ENCODE data around the gene KCNG2.

Gene KCNG2

DNA sequence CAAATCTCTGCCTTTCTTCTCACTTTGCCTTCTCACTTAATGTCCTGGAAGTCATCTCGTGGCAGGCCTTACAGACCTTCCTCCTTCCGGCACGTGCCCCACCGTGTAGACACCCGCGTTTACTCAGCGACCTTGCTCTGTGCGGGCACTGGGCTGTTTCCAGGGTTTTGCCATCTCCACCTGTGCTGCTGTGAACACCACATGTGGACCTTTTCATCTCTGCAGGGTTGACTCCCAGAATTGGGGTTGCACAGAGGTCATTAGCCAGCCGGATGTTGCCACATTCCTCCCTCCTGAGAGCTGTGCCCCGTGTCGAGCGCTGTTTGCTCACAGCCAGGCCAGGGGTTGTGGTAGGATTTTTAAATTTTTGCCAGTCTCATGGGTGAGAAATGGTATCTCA lies 25.4 kb downstream of the KCNG2 start:
- no peak for DNase-seq

DNA sequence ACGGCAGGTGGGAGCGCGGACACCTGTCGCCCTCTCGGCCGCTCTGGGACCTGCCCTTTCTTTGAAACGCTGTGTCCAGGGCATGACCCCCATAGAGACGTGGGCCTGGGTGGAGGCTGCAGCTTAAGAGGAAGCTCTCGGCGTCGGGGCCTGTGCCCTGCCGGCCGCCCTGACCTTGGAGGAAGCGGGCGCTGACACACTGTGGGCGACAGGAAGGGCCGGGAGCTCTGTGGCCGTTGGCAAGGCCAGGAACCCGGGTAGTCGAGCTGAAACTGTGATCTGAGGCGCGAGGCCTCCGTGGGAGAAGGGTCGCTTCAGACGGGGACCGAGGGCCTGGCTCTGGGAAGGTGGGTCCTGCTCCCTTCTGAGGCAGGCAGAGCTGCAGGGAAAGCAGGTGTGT lies 28.2 kb downstream of the KCNG2 start:
- no peak for DNase-seq

DNA sequence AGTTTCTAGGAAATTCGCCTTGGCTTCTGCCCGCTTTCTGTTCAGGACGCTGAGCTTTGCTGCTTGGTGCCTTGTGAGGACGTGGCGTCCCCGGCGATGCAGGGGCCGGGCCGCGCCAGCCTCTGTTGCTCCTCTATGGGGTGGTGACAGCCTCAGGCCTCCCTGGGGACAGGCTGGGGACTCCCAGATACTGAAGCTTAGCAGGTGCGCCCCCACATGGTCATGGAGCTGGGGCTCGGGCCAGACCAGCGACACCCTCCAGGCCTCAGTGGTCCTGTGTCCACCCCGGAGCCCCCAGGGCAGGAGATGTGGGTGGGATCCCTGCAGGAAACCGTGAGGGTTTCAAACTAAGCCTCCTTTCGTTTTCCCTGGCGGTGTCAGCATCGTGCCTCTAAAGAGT lies 29.2 kb downstream of the KCNG2 start:
- no peak for DNase-seq

DNA sequence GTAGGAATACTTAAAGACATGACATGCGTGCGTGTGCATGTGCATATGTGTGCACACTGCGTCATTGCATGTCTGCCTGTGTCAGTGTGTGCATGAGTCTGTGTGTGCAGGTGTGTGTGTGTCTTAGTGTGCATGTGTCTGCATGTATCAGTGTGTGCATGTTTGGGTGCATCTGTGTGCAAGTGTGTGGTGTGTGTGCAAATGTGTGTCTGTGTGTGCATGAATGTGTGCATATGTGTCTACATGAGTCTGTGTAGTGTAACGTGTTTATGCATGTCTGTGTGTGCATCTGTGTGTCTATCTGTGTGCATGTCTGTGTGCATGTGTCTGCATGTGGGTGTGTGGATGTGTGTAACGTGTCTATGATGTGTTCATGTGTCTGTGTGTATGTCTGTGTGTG lies 30.5 kb downstream of the KCNG2 start:
- DNase-seq = no peak

DNA sequence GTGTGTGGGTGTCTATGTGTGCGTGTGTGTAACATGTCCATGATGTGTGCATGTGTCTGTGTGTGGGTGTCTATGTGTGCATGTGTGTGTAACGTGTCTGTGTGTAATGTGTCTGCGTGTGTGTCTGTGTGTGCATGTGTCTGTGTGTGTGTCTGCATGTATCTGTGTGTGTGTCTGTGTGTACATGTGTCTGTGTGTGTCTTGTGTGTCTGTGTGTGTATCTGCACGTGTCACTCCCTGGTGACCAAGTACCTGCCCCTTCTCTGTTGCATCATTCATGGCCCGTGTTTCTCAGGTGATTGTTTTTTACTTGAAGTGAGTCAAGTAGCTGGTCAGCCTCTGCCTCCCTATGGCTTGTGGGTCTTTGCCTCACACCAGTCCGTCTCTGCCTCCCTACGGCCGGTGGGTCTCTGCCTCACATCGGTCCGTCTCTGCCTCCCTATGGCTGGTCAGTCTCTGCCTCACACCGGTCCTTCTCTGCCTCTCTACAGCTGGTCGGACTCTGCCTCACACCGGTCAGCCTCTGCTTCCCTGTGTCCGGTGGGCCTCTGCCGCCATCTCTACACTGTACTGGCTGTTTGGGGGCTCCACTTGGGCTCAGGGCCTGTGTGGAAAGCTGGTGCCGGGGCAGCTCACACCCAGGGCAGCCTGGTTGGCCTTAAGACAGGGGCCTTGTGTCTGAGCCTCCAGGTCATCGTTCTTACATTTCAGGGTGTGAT lies 31.6 kb downstream of the KCNG2 start:
- DNase-seq = no peak

DNA sequence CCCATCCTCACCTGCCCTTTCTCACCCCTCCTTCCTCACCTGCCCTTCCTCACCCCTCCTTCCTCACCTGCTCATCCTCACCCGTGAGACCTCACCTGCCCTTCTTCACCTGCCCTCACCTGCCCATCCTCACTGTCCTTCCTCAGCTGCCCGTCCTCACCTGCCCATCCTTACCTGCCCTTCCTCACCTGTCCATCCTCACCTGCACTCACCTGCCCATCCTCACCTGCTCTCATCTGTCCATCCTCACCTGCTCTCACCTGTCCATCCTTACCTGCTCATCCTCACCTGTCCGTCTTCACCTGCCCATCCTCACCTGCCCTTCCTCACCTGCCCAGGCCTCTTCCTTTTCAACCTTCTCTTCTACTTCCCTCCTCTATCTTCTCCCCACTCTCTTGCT lies 34.4 kb downstream of the KCNG2 start:
- no peak for DNase-seq

DNA sequence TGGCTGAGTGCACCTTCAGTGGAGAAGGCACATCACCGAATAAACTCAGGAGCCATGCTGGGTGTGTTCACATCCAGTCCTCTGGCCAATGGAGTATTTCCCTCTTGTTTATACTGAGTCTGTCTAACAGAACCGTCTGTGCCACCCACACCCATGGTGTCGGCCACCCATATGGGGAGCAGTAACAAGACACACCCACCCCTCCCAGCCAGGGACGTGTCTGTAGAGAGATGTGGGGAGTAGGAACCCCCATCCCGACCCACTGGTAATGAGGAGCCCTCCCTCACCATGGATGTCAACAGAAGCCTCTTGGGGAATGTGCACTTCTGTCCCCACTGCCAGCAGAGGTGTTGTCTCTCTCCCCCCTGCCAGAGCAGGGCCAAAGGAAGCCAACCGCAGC lies 37.1 kb downstream of the KCNG2 start:
- no peak for DNase-seq

DNA sequence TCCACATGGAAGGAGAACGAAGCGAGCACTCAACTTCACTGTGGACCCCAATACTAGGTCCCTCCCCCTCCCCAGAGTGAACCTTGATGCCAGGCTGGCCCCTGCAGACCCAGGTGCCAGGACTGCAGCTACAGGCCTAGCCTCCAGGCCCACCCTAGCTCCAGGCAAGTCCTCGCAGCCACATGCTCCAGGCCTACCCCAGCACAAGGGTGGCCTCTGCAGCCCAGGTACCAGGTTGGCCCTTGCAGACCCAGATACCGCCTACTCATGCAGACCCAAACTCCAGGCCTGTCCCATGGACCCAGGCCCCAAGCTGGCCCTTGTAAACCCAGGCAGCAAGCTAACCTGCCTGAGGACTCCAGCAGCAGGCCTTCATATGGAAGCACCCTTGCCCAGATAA lies 44.2 kb downstream of the KCNG2 start:
- no peak for DNase-seq

DNA sequence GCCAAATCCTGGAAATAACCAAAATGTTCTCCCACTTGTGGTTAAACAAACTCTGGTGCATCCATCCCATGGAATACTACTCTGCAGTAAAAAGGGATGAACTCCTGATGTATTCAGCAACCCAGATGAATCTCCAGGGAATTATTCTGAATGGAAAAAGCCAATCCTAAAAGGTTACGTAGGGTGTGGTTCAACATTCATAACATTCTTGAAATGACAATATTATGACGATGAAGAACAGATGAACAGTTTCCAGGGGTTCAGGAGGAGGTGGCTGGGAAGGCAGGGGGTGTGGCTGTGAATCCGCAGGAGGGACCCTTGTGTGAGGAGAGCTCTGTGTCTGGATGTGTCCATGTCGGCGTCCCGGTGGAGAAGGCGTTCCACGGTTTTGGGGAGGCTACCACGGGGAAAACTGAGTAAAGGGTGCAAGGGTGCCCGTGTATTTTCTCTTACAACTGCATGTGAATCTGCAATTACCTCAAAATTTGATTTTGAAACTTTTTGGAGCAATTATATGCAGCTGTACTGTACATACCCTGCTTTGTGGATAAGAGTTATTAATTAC lies 47.3 kb downstream of the KCNG2 start:
- no peak for DNase-seq

DNA sequence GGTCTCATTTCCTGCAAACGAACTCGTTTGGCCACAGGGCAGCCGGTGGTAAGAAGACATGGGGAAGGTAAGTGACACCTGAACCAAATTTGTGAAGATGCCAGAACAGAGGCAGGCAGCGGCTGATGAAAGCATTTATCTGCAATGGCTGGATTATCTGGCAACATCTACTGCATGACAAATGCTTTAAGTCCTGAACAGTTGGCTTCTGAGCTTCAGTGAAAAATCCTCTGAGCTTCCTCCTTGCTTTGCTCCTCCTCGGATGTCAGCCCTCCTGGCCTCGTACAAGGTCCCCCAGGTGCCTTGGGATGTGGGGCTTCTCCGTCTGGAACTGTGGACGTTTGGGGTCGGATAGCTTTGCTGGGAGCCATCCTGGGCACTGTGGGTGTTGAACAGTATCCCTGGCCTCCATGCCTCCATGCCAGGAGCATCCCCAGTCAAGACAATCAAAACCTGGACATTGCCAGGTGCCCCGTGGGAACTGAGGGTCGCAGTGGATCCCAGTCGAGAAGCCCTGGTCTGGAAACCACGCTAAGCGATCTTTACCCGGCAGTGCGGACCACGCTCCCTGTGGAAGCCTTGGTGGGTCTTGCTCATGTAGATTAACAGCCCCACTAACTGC lies 49.3 kb downstream of the KCNG2 start:
- DNase-seq = no peak

DNA sequence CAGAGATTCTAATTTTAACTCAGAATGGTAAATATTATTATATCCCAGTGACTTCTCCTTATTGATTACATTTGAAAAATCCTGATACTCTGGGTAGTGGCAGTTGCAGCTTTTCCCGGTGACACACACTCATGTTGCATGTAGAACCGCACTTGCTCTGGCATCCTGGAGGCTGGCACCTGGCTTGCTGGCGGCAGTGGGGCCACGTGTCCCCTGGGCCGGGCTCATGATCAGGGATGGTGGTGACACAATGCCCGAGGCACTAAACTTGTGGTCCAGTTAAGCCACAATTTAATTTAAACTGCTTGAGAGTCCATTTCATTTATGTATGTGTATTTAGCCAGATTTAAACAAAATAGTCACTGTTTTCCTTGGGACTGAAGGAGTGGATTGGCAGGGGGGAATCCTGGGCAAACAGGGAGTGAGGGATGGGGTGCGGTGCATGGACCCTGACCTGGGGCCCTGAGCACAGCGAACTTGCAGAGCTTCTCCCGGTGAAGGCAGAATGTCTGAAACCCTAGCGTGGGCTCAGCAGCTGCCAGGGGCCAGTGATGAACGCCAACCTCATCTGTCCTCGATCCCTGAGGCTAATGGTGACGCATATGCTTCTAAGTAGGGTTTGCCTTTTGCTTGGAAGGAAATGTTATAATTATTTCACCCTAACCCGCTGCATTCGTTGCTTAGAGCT lies 50.0 kb downstream of the KCNG2 start:
- DNase-seq = no peak

DNA sequence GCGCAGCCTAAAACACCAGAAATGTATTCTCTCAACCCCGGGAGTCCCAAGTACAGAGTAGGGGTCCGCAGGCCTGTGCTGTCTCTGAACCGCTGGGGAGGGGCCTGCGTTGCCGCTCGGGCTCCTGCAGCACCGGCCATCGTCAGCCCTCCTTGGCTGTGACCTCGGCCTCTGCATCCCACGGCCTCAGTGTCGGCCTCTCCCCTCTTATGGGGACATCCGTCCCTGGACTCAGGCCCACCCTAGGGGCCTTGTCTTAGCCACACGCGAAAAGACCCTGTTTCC lies 50.5 kb downstream of the KCNG2 start:
- DNase-seq = no peak

DNA sequence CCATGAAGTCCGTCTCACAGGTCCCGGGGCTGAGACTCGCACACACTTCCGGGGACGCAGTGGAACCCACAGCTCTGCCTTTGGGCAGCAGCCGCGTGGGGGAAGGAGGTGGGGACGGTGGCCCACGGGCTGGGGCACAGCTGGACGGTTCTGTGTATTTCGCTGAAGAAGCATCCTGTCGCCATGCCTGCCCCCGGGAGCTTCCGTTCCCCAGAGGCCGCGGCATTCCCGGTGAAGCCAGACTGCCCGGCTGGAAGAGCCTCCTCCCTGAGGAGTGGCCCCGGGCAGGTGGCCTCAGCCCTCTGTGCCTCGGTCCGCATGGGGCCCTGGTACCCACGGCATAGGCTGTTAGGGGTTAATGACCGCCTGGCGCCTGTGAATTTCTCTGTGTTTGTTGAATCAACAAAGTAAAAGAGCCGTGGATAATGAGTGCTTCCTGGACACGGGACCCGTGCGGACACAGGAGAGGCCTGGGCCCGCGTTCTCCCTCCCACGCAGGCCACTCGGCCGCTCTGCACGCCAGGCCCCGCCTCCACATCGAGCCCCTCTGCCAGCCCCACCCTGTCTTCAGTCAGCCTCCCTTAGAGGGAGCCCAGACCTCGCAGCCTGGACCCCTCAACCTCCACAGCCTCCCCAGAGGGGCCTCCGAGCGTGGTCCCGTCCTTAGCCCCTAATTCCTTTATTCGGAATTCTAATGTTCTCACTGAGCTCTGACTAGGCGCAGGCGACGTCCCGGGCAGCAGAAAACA lies 51.0 kb downstream of the KCNG2 start:
- DNase-seq = no peak

DNA sequence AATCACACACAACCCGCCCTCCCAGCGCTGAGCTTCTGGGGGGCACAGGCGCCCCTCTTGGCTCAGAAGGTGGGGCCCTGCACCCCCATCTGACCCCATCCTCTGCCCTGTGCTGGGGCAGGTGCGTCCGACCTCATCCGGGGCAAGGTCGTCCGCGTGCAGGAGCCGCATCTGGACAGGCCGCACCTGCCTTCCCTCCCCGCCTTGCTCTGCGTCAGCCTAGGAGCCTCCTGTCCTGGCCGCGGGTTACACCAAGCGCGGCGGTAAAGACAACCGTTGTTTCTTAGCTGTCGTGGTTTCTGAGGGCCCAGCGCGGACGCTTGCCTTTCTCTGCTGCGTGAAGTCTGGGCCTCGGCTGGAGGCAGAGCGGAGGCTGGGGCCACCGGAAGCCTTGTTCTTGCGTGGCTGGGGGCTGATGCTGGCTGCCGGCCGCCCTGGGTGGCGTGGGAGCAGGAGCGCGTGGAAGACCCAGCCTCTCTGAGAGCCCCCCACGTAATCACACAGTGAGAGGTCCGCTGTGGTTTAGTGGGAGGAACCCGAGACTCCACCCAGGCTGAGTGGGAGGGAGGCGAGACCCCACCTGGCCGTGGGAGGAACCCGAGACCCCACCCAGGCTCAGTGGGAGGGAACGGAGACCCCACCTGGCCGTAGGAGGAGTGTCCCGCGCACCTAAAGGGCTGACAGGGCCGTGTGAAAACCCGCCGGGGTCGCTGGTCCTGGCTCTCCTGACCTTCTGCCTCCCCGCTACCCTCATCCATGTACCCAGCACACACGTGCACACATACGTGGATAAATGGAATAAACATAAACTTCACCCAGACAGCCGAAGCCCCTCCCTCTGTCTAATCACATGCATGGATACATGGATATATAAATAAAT lies 51.8 kb downstream of the KCNG2 start:
- DNase-seq = no peak

DNA sequence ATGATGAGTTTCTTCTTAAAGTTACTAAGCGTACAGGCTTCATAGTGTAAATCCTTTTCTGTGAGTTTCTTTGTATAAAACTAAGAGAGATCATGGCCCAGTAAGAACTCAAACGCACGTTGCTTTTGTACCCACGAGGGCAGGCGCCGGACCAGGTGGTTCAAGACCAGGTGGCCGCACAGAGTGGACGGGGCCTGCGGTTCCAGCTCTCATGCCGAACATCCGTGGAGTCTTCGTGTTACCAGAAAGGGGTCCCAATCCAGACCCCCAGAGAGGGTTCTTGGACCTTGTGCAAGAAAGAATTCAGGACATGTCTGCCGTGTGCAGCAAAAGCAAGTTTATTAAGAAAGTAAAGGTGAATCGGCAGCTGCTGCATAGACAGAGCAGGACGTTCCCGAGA lies 53.0 kb downstream of the KCNG2 start:
- no peak for DNase-seq

DNA sequence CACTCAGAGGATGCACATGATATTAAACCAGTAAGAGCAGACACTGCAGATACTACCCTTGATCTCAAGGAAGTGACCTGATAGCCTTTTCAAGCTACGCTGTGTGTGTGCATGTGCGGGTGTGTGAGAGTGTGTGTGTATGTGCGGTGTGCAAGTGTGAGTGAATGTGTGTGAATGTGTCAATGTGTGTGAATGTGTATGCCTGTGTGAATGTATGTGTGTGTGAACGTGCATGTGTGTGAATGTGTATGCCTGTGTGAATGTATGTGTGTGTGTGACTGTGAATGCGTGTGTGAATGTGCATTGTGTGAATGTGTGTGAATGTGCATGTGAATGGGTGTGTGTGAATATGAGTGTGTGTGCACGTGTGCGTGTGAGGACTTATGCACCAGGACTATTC lies 53.8 kb downstream of the KCNG2 start:
- no peak for DNase-seq

DNA sequence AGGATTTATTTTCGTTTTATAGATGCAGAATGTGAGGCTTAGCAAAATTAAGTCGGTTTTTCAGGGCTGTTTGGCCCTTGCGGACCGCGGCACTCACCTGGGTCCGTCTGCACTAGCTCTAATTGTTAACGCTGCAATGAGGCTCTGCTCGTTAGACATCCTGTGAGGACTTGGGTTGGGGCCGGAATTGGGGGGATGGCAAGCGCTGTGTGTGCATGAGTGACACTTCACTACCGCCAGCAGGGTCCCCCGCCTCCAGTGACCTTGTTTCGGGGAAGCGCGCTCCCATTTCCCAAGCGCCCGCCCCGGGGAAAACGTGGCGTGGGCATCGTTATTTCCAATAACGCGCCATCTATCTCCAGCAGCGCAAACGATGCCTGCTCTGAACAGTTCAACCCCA lies 54.2 kb downstream of the KCNG2 start:
- no peak for DNase-seq

DNA sequence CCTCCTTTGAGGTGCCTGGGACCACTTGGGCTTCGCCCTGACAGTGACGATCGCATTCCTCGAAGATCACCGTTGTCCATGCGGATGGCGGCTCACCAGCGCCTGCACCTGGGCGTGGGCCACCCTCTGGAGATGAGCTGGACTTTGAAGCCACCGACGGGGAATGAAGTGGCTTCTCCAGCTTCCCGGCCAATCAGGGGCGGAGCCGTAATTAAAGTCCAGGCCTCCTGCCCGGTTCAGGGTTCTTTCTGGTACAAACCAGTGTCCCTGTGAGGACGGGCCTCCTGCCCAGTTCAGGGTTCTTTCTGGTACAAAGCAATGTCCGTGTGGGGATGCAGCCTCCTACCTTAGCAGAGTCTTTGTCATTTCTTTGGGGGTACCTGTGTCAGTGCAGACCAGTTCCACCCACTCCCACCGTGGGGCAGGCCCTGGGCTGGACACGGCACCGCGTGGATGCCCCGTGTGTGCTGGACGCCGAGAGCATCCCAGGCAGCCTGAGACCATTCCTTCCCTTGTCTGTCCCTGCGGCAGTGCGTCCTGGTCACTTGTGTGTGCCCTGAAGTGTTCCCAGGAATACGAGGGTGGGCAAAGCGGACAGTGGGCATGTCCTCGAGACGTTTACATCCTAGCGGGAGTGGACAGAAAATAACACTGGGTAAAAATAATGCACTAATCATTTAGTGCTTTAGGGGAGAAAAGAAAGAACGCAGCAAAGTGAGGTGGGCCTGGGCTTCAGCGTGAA lies 55.0 kb downstream of the KCNG2 start:
- DNase-seq = no peak

DNA sequence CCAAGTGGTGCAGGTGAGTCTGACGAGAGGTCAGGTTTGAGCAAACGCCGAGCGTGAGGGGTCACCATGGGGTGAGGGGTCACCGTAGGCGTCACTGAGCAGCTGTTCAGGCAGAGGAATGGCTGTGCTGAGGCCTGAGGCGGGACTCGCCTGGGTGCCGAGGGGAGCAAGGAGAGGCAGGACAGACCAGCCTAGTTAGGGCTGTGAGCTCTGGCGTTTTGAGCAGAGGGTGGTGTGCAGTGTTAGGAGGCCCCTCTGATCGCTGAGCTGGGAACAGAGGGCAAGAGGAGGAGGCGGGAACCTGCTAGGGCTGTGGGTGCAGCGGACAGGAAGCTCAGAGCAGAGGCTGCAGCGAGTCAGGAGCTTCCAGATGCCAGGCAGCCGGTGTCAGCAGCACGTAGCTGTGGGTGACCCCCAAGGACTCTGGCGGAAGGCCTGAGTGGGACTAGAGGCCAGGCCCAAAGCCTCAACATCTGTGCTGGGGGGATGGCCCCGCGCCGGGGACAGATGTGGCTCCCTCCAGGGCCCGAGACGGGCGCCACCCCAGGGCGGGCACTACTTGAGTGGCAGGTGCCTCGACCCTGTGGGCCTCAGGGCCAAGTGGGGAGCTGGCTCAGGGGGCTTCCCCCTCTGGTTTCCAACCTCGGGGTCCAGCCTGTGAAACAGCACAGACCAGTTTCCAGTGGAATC lies 55.7 kb downstream of the KCNG2 start:
- DNase-seq = no peak

DNA sequence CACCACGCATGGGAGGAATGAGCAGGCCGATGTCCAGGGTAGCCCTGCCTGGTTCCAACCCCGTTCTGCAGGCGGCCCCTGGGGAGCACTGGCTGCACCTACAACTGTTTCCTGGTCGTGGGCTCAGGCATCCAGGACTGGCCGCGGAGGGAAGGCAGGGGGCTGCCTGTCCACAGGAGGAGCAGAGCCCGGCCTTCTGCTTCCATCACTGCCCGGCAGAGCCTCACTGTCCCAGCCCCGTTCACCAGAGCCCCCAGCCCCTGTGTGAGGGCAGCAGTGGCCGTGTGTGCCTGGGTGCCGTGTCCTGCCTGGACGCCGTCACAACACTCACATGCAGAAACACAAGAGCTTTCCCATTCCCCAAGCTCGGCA lies 56.2 kb downstream of the KCNG2 start:
- no peak for DNase-seq
